Endometrial microvascular endothelial cells (primary cell): ENCODE measurements around the gene WDR43. TPM values are rescaled to one million over a fixed set of nuclear protein-coding genes. Genes with fewer than 3 reads are reported as not detected.

Experiments
- in situ Hi-C: cut with HindIII; loops from 2 replicates; pipeline ENCODE4 v1.10.0; 2017; ENCODE audit warnings: low sequenced_read_pairs, low pct_unique_long_range_greater_than_20kb; ENCODE audit errors: inconsistent ontology term
- total RNA-seq: library from RNA; depleted of rRNA; stranded (reverse); fragments of >200 nt; gene quantifications from one replicate; pipeline ENCODE4 v1.2.3, GENCODE V29; 2015; ENCODE audit errors: inconsistent ontology term

WDR43 gene
- total RNA-seq, 1 donor from 2014 or later = 86.1 TPM

- in situ Hi-C loops = no loop called here
Observed at GRCh38 chr2:28981620-28982376, 87.3 kb downstream of the WDR43 start.

- in situ Hi-C loops = no loop called here
Observed at GRCh38 chr2:28982381-28982950, 88.0 kb downstream of the WDR43 start.

DNA sequence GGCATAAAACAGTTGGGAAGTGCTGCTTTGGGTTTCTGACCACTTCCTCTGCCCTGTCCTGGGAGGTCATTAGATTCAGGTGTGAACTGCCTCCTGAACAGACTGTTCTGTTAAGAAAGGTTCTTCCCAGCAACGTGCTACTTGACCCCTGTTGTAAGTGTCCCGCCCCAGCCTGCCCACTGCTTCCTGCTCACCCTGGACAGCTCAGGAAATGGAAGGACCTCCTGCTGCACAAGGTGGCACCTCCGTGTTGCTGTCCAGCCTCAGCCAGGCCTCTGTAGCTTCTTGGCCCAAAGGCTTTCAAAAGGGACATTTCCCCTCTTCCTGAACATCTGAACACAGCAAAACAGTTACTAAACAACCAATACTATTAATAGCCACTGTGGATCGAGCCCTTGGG, 92.0 kb downstream of the WDR43 start:
- in situ Hi-C loops = no loop called here

DNA sequence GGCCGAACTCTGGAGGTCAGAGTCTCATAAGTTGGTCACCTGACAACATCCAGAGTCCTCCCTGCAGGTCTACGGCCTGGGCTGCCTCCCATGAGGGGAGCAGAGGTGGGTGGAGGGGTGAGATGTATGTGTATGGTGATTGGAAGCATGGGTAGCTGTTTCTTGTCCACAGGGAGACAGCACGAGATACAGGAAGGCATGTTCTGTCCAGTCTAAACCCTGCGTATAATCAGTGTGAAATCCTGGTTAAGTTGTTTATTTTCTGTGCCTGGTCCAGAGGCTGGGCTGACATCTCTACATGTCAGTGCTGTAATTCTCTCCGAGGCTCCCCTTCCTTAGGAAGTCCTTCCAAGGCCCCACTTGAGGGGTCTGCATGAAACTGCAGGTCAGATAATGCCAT, 95.5 kb downstream of the WDR43 start:
- in situ Hi-C loops = no loop called here

DNA sequence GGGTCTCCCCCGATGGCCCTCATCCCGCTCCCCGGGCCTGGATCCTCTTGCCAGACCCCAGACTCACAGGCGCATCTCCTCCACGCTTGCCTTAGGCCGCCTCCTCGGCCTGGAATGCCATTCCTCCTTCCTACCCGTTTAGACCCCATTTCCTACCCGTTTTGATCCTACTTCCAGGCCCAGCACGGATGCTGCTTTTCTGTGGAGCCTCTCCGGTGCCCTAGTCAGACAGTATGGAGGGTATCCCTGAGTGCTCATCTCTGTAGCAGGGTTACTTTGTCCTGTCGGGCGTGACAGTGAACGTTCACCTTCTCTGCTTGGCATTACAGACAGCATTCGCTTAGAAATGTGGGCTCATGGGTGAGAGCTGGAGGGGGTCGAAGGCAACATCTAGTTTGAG, 96.0 kb downstream of the WDR43 start:
- in situ Hi-C loops = no loop called here

DNA sequence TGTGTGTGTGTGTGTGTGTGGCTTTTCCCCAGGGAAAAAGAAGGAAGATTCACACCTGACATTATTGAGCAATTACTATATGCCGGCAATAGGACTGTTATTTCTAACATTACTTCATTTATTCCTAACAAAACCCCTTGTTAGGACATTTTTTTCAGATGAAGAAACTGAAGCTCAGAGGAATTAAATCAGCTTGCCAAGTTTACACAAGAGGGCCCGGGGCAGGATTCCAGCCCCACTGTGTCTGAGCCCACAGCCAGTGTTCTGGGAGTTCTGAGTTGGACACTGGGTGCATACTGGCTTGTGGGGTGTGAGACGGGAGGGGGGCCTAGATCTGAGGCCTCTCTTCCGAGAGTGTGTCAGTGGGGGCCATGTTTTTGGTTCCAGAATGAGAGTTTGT, 96.6 kb downstream of the WDR43 start:
- in situ Hi-C loops = no loop called here

GRCh38 chr2:28991460-28991859, 97.0 kb downstream of the WDR43 start:
- in situ Hi-C loops = no loop called here

DNA sequence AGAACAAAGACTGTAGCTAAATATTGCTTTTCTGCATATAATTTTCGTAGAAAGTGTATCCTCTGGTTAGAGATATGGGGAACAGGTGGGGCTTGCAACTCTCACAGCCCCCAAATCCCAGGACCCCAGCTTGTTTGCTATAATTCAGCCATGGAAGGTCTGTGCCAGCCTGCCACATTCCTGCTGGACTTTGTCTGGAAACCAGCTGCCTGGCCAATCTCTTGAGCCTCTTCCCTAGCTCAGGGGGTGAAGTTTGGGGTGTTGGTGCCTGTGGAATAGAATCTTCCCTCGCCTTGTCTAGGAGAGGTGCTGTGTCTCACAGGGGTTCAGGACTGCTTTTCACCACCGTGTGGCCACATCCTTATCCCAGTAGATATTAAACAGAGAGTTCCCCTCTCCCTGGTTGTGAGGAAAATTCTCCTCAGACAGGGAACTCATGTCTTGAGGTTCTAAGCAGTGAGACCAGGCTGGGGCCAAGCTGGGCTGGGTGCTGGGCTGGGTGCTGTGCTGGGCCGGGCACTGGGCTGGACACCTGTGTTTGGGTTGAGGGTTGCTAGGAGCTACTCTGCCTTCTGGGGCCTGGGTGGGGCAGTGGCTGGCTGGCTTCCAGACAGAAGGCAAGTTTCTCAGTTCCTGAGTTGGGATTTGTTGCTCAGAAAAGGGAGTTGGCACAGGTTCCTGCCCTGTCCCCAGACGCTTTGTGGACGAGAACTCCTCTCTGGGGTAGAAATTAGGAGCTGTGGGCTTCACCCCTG, 98.9 kb downstream of the WDR43 start:
- in situ Hi-C loops = no loop called here

- in situ Hi-C loops = no loop called here
Observed at GRCh38 chr2:28994074-28994473, 99.6 kb downstream of the WDR43 start.

DNA sequence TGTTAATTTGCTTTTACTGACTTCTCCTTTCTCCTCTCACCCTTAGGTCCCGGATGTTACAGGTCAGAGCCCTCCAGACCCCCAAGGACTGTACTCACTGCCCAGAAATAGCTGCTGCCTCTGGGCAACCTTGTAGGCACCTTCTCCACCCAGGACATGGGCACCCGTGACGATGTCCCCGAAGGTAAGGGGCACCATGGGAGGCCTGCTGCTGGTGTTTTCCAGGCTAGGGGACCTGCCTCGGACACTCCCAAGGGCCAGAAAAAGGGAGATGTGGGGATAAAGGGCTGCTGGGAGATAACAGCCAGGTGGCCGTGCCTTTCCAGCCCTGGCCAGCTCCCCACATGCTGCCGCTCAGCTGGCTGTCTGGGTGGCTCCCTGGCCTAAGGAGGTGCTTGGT, 100.2 kb downstream of the WDR43 start:
- in situ Hi-C loops = no loop called here

DNA sequence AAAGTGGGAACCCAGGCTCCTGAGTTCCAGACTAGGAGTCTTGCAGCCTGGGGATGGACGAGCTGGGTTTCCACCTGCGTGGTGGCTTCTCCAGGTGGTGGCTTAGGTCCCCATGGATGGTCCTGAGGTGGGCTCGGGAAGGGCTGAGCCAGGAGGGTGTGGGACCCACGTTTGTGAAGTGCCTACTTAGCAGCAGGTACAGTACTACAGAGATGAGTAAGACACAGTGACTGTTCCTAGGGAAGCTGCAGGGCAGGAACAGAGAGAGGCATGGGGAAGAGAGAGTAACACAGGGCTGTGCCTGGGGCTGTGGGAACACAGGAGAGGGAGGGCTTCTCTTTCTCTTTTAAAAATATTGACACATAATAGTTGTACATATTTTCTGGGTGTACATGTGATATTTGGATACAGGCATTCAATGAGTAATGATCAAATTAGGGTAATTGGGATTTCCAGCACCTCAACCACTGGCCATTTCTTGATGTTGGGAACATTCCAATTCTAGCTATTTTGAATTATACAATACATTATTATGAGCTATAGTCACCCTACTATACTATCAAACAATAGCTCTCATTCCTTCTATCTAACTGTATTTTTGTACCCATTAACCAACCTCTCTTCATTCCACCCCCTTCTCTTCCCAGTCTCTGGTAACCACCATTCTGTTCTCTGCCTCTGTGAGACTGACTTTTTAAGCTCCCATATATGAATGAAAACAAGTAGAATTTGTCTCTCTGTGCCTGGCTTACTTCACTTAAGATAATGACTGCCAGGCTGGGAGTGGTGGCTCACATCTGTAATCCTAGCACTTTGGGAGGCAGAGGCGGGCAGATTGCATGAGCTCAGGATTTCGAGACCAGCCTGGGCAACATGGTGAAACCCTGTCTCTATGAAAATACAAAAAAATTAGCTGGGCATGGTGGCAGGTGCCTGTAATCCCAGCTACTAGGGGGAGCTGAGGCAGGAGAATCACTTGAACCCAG, 101.6 kb downstream of the WDR43 start:
- in situ Hi-C loops = no loop called here

DNA sequence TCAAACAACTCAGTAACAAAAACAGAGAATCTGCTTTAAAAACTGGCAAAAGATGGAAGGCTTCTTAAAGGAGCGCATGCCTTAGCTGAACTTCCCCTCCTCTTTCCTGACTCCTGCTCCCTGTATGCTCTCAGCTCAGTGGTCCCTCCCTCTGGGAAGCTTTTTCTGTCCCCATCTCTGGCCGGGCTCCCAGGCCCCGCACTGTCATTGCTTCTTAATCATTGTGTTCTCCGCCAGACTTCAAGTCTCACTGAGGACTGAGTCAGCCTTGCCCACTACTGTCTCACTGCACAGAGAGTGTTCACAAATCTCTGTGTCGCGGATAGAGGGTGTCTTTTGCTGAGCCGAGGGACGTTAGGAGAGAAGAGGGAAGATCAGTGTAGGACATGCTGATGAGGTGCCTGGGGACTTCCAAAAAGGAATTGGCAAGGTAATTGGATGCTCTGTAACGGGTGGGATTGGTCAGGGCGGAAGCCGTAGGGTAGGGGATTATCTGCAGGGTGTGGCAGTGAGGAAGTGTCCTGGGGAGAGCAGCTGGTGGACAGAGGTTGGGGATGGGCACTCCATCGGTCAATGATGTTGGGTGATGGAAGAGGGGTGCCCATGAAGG, 102.9 kb downstream of the WDR43 start:
- in situ Hi-C loops = no loop called here

Other genes with a start within 250 kb of the WDR43 start
- gene PPP1CB, start 142.8 kb upstream of the WDR43 start, total RNA-seq = 112 TPM
- gene SPDYA, start 83.8 kb upstream of the WDR43 start, total RNA-seq = not detected
- 17.3 TPM for gene TRMT61B, start 24.4 kb upstream of the WDR43 start, total RNA-seq
- gene TOGARAM2, start 86.6 kb downstream of the WDR43 start, total RNA-seq = not detected
- gene PCARE, start 179.9 kb downstream of the WDR43 start, total RNA-seq = not detected
- 49.0 TPM for gene CLIP4, start 220.7 kb downstream of the WDR43 start, total RNA-seq